Activated CD4-positive, alpha-beta T cell treated with anti-CD3 and anti-CD28 coated beads, Interleukin-10, Interleukin-2, amounts not matched to agents 100 ng/mL and 50 ng/mL, durations not matched to agents 16 hours and 8 hours (primary cell): Measurements from ENCODE around the gene PSMD2.
"Not testable (repeated sequence)": the region's sequence is repeated elsewhere in the genome, so short reads cannot be mapped to it uniquely, and the experiment has no call there.

ENCODE experiments used
- DNase-seq: peaks from one replicate; pipeline ENCODE4 v3.0.0-alpha.2; 2020

PSMD2 gene

GRCh38 chr3:184298759-184299487 lies at the start of gene PSMD2:
Gene PSMD2, plus strand, starts transcription at chr3:184299241. Its CDS starts 26 bp downstream, at chr3:184299267.
- DNase-seq: peak; percentile 99

DNA sequence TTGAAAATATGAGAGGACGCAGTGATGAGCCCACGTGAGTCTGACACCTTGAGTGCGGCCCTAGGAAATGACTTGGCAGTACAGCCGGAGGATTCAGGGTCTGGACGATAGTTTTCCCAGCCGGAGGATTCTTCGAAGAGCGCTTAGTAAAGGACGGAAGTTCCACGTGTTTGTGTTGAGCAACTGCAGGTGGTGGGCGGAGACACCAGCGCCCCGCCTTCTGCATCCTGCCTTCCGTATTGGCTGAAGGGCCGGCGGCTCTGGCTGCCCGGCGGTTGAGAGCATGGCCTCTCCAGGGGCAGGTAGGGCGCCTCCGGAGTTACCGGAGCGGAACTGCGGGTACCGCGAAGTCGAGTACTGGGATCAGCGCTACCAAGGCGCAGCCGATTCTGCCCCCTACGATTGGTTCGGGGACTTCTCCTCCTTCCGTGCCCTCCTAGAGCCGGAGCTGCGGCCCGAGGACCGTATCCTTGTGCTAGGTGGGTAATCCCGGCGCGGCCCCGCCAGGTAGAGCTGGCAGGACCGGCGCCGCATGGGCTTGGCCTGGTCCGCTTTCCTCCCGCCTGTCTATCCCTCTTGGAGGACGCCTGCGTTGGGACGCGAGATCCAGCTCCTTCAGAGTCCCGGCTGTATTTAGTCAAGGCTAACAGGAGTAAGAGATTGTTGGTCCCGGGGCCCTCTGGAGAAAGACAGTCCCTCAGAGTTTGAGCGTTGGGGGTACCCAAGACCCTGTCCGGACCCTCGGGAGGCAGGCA lies 49.5 kb upstream of the PSMD2 start, which contains the start of gene EEF1AKMT4:
EEF1AKMT4 (plus strand) TSS at position 261 of the 755 bp plus-strand sequence; CDS start at position 284, 23 bp downstream.
- DNase-seq: peak; percentile 99

DNA sequence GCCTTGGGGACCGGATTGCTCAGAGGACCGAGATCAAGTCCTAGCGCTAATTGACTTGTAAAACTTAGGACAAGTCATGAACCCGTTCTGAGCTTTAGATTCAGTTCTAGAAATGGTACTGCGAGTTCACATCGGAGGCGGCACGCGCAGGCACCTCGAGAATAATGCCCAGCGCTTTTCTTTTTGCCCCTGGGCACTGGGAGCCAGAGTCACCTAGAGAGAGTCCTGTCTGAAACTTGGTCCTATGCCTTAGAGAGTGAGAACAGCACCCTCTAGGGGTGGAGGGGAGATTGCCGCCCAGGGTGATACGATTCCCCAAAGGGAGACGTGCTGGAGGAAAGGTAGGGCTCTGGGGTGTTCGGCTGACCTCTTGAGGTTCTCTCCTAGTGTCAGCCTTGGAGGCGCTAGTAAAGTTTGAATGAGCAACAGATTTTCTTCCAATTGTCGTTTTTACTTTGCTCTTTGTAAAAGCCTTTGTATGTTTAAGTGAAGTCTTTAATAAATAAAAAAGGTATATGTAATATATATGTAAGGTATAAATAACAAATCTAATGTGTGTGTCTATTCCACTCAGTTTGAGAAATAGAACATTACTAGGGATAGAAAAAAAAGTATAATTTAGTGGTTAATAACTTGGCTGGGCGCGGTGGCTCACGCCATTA lies 48.7 kb upstream of the PSMD2 start:
- peak; percentile 95 for DNase-seq

DNA sequence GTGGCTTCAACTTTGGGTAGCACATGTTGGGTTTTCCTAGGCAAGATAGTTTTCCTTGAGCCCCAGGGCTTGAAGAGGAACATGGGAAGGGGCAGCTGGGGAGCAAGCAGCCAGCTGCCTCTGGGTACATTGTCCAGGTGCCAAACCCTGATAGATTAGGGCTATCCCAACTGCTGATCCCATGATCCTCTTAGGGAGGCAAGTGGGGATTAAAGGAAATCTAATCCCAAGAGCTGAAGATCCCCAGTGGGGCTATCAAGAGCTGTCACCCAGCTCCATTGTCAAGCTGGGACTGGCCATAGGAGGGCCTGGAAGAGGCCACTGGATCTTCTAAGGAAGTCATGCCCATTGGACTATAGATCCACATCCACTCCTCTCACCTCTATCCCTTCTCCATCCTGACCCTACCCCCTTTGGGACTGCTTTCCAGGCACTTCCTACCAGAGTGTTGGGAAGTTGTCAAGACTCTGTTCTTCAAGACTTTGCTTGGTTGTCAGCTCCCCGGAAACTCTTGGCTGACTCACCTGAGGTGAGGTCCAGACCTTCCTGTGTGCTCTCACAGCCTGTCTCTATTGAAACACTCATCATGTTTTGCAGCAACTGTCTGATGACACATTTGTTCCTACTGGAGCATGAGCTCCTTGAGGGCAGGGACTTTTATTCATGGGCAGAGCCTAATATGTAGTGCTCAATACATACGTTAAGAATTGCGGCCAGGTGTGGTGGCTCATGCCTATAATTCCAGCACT lies 43.6 kb upstream of the PSMD2 start:
- peak; percentile 52 for DNase-seq

GRCh38 chr3:184257083-184257915 lies 41.7 kb upstream of the PSMD2 start:
- no peak for DNase-seq

GRCh38 chr3:184258926-184259325 lies 40.1 kb upstream of the PSMD2 start:
- DNase-seq: no peak

DNA sequence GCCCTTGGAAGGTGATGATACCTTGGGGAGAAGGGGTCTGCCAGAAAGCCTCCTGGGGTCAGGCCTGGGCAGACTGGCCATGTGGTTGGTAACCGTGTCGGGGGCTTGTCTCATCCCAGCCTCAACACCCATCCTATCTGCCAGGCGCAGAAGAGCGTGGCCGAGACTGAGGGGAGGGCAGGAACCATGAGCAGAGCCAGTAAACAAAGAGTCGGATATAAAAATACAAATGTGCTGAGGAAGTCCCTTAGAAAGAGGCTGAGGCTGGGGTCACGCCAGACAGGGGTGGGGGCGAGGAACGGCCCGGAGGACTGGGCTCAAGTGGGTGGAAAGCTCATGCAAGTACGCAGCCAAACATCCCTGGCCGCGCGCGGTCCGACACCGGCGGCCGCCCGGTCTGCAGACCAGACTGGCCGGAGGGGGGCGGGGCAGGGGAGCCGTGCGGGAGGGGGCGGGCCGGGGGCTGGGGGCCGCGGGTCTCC lies 39.6 kb upstream of the PSMD2 start:
- DNase-seq: no peak

GRCh38 chr3:184259878-184260723 lies 38.9 kb upstream of the PSMD2 start:
- no peak for DNase-seq

- DNase-seq: no peak
These were observed 38.2 kb upstream of the PSMD2 start for GRCh38 chr3:184260724-184261269.

DNA sequence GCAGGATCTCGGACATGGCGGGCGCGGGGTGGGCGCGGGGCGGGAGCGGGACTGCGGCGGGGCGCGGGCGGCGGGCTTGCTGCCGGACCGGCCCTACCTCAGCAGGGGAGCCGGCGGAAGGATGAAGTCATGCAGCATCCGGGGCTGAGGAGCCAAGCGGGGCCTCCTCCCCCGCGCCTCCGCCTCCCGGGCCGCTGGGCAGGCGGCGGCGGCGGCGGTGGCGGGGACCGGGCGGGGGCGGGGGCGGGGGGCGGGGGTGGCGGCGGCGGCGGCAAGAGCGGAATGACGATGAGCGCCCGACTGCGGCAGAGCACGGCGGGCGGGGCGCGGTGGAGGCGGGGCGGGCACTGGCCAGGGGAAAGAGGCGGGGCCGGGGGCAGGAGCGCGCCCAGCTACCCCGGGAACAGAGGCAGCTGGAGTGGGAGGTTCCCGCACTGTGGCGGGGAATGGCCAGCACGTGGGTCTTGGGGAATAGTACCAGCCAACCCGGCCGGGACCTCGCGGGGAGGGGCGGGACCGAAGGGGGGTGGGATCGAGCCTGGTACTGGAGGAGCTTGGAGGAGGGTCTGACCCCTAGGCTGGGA lies 37.7 kb upstream of the PSMD2 start, which contains the start of gene CAMK2N2:
CAMK2N2 (minus strand) TSS at position 284 of the 584 bp plus-strand sequence; CDS start at position 16, 268 bp downstream.
- DNase-seq: peak; percentile 69

DNA sequence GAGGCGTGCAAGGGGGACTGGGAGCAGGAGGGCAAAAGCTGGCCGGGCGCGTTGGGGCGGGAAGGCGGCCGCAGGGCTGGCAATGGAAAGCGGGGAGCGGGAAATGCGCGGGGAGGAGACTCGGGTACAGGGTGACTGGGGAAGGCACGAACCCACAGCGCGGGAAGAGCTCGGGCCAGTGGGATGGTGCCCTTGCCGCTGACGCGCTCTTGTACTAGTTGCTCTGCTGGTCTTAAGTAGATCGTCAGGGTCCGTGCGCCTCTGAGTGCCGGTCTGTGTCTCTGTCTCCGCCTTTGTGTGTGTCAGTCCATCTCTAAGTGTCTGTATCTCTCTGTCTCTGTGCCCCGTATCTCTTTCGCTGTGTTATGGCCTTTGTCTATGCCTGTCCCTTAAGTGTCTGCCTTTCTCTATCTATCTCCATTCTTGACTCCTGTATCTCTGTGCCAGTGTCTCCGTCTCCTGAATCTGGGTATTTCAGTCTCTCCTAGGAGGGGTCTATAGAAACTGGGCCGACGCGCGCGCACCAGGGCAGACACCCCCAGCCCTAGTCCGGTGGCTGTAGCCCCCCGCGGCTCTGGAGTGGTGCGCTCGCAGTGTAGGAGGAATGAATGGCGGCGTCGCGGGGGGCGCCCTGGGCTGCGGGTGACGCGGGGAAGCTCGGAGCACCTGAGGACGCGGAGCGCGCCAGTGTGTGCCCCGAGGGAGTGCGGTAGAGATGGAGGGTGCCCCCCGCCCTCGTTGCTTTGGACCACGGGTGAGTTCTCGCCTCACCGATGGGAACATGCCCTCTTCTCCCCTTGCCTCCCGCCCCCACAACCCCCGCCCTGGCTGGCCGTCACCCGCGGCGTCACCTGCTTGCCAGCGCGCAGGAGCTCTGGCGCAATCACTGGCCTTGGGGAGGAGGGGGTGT lies 36.9 kb upstream of the PSMD2 start:
- DNase-seq: no peak

- DNase-seq: no peak
These were observed 36.3 kb upstream of the PSMD2 start for GRCh38 chr3:184262764-184263179.

DNA sequence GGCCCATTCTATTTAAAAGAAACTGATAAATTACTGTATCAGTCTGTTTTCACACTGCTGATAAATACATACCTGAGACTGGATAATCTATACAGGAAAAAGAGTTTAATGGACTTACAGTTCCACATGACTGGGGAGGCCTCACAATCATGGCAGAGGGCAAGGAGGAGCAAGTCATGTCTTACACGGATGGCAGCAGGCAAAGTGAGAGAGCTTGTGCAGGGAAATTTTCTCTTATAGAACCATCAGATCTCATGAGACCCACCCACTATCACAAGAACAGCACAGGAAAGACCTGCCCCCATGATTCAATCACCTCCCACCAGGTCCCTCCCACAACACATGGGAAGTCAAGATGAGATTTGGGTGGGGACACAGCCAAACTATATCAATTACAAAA lies 31.8 kb upstream of the PSMD2 start:
- not testable (repeated sequence) for DNase-seq

GRCh38 chr3:184272269-184272668 lies 26.8 kb upstream of the PSMD2 start:
- DNase-seq: no peak

DNA sequence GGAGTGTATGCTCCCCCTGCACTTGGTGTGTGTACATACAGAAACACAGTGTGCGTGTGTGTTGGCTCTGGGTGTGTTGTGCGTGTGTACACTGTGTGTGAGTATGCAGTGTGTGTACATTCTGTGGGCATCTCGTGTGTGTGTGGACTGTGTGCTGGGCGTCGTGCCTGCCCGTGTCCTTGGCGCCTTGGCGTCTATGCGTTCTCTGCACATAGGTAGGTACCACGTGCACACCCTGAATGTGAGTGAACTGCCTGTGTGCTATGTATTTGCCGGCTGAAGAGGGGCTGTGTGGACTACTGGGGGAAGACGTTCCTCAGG lies 23.7 kb upstream of the PSMD2 start:
- no peak for DNase-seq

DNA sequence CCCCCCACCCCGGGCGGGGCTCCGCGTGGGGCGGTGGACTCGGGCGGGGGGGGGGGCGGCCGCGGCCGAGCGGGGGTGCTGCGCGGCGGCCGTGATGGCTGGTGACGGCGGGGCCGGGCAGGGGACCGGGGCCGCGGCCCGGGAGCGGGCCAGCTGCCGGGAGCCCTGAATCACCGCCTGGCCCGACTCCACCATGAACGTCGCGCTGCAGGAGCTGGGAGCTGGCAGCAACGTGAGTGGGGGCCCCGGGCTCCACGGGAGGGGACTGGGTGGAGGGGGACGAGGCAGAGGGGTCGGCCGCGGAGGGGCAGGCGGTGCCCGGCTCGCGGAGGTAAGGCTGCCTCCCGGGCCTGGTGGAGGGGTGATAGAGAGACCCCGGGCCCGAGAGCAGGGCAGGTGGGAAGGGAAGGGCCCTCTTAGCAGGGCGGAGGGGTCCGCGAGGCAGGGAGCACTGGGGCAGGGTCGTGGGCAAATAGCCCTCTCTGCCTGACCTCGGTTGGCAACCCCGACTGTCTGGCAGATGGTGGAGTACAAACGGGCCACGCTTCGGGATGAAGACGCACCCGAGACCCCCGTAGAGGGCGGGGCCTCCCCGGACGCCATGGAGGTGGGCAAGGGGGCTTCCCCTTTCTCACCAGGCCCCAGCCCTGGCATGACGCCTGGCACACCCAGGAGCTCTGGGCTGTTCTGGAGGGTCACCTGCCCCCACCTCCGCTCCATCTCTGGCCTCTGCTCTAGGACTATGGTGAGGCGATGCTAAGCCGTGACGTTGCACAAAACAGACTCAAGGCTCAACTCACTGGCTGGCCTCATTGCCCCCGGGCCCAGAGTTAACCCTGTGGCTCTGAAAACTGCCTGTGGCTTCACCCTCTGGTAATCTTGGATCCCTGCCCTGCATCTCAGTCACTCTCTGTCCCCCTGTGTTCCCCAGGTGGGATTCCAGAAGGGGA lies 22.8 kb upstream of the PSMD2 start, which contains the start of gene ECE2:
ECE2 (plus strand) TSS at position 62 of the 950 bp plus-strand sequence; CDS start at position 194, 132 bp downstream.
- no peak for DNase-seq

GRCh38 chr3:184277366-184277765 lies 21.7 kb upstream of the PSMD2 start:
- DNase-seq: no peak

GRCh38 chr3:184282941-184283340 lies 16.1 kb upstream of the PSMD2 start:
- no peak for DNase-seq
